ENCODE measurements around the gene DESI1. TPM values are rescaled to one million over a fixed set of nuclear protein-coding genes. Genes with fewer than 3 reads are reported as not detected.

Gene DESI1
- total and polyA plus RNA-seq, 2 of the 13 experiments (the other 11 are each of a cell fraction or from before 2014, with no cell fraction given) = 21.6 to 29.2 TPM

DNA sequence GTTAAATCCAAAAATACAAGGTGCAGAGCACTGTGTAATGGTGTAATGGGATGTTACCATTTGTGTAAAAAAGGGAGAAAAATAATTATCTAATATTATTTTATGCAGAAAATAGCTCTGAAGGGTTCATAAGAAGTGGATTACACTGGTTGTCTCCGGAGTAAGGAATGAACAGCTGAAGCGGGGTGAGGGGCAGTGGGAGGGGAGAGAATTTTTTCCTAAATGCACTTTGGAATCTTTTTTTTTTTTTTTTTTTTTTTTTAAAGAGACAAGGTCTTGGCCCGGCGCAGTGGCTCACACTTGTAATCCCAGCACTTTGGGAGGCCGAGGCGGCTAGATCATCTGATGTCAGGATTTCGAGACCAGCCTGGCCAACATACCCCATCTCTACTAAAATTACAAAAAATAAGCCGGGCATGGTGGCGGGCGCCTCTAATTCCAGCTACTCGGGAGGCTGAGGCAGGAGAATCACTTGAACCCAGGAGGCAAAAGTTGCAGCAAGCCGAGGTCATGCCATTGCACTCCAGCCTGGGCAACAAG is 69.8 kb downstream of the DESI1 start (continued):
- TF ChIP-seq, protein P1, sequence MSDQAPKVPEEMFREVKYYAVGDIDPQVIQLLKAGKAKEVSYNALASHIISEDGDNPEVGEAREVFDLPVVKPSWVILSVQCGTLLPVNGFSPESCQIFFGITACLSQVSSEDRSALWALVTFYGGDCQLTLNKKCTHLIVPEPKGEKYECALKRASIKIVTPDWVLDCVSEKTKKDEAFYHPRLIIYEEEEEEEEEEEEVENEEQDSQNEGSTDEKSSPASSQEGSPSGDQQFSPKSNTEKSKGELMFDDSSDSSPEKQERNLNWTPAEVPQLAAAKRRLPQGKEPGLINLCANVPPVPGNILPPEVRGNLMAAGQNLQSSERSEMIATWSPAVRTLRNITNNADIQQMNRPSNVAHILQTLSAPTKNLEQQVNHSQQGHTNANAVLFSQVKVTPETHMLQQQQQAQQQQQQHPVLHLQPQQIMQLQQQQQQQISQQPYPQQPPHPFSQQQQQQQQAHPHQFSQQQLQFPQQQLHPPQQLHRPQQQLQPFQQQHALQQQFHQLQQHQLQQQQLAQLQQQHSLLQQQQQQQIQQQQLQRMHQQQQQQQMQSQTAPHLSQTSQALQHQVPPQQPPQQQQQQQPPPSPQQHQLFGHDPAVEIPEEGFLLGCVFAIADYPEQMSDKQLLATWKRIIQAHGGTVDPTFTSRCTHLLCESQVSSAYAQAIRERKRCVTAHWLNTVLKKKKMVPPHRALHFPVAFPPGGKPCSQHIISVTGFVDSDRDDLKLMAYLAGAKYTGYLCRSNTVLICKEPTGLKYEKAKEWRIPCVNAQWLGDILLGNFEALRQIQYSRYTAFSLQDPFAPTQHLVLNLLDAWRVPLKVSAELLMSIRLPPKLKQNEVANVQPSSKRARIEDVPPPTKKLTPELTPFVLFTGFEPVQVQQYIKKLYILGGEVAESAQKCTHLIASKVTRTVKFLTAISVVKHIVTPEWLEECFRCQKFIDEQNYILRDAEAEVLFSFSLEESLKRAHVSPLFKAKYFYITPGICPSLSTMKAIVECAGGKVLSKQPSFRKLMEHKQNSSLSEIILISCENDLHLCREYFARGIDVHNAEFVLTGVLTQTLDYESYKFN (CRISPR knock-in tag; conservative IDR thresholded peaks at IDR 0.05) = peak; percentile 57
- TF ChIP-seq, protein P2, sequence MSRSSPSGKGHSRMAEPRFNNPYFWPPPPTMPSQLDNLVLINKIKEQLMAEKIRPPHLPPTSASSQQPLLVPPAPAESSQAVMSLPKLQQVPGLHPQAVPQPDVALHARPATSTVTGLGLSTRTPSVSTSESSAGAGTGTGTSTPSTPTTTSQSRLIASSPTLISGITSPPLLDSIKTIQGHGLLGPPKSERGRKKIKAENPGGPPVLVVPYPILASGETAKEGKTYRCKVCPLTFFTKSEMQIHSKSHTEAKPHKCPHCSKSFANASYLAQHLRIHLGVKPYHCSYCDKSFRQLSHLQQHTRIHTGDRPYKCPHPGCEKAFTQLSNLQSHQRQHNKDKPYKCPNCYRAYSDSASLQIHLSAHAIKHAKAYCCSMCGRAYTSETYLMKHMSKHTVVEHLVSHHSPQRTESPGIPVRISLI (CRISPR knock-in tag; IDR thresholded peaks at IDR 0.05; ENCODE audit: borderline replicate concordance) = peak; percentile 94
- TF ChIP-seq ZNF263 (CRISPR knock-in tag; IDR thresholded peaks at IDR 0.05) (no peak), IRX3 (CRISPR knock-in tag; IDR thresholded peaks at IDR 0.05; ENCODE audit: borderline replicate concordance, low read depth) (no peak), POGZ (CRISPR knock-in tag; IDR thresholded peaks at IDR 0.05) (0 out of 2 replicates have a peak, but pooled peaks have one; percentile 3), LCORL (IDR thresholded peaks at IDR 0.05) (no peak), LCORL (CRISPR knock-in tag; IDR thresholded peaks at IDR 0.05) (peak; percentile 34; the same call in 1 of the 2 replicates), STAG1 (CRISPR knock-in tag; IDR thresholded peaks at IDR 0.05) (no peak), HOXD1 (CRISPR knock-in tag; IDR thresholded peaks at IDR 0.05) (no peak), MAF1 (CRISPR knock-in tag; IDR thresholded peaks at IDR 0.05; ENCODE audit: borderline replicate concordance) (no peak), HOXA5 (CRISPR knock-in tag; IDR thresholded peaks at IDR 0.05) (no peak), NCOA2 (CRISPR knock-in tag; IDR thresholded peaks at IDR 0.05) (0 out of 2 replicates have a peak, but pooled peaks have one; percentile 16), NR2F2 (IDR thresholded peaks at IDR 0.05; ENCODE audit: borderline replicate concordance, low read depth) (0 out of 2 replicates have a peak, but pooled peaks have one; percentile 10), XRCC5 (optimal IDR thresholded peaks at IDR 0.05; ENCODE audit: low read length) (no peak)
- TF ChIP-seq, protein P3, sequence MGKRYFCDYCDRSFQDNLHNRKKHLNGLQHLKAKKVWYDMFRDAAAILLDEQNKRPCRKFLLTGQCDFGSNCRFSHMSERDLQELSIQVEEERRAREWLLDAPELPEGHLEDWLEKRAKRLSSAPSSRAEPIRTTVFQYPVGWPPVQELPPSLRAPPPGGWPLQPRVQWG (CRISPR knock-in tag; IDR thresholded peaks at IDR 0.05; ENCODE audit: borderline replicate concordance, low read depth) = no peak
- TF ChIP-seq, protein P4, sequence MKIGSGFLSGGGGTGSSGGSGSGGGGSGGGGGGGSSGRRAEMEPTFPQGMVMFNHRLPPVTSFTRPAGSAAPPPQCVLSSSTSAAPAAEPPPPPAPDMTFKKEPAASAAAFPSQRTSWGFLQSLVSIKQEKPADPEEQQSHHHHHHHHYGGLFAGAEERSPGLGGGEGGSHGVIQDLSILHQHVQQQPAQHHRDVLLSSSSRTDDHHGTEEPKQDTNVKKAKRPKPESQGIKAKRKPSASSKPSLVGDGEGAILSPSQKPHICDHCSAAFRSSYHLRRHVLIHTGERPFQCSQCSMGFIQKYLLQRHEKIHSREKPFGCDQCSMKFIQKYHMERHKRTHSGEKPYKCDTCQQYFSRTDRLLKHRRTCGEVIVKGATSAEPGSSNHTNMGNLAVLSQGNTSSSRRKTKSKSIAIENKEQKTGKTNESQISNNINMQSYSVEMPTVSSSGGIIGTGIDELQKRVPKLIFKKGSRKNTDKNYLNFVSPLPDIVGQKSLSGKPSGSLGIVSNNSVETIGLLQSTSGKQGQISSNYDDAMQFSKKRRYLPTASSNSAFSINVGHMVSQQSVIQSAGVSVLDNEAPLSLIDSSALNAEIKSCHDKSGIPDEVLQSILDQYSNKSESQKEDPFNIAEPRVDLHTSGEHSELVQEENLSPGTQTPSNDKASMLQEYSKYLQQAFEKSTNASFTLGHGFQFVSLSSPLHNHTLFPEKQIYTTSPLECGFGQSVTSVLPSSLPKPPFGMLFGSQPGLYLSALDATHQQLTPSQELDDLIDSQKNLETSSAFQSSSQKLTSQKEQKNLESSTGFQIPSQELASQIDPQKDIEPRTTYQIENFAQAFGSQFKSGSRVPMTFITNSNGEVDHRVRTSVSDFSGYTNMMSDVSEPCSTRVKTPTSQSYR (CRISPR knock-in tag; IDR thresholded peaks at IDR 0.05; ENCODE audit: borderline replicate concordance) = peak; percentile 49; the same call in 1 of the 2 replicates
- TF ChIP-seq, protein P5, sequence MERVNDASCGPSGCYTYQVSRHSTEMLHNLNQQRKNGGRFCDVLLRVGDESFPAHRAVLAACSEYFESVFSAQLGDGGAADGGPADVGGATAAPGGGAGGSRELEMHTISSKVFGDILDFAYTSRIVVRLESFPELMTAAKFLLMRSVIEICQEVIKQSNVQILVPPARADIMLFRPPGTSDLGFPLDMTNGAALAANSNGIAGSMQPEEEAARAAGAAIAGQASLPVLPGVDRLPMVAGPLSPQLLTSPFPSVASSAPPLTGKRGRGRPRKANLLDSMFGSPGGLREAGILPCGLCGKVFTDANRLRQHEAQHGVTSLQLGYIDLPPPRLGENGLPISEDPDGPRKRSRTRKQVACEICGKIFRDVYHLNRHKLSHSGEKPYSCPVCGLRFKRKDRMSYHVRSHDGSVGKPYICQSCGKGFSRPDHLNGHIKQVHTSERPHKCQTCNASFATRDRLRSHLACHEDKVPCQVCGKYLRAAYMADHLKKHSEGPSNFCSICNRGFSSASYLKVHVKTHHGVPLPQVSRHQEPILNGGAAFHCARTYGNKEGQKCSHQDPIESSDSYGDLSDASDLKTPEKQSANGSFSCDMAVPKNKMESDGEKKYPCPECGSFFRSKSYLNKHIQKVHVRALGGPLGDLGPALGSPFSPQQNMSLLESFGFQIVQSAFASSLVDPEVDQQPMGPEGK (CRISPR knock-in tag; IDR thresholded peaks at IDR 0.05) = 0 out of 2 replicates have a peak, but pooled peaks have one; percentile 28
- TF ChIP-seq, protein P6, sequence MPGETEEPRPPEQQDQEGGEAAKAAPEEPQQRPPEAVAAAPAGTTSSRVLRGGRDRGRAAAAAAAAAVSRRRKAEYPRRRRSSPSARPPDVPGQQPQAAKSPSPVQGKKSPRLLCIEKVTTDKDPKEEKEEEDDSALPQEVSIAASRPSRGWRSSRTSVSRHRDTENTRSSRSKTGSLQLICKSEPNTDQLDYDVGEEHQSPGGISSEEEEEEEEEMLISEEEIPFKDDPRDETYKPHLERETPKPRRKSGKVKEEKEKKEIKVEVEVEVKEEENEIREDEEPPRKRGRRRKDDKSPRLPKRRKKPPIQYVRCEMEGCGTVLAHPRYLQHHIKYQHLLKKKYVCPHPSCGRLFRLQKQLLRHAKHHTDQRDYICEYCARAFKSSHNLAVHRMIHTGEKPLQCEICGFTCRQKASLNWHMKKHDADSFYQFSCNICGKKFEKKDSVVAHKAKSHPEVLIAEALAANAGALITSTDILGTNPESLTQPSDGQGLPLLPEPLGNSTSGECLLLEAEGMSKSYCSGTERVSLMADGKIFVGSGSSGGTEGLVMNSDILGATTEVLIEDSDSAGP (CRISPR knock-in tag; IDR thresholded peaks at IDR 0.05; ENCODE audit: borderline replicate concordance) = peak; percentile 96; the same call in 1 of the 2 replicates

Data from HepG2 (cell line).